ENCODE results near the gene TIMP3.

The TIMP3 gene

DNA sequence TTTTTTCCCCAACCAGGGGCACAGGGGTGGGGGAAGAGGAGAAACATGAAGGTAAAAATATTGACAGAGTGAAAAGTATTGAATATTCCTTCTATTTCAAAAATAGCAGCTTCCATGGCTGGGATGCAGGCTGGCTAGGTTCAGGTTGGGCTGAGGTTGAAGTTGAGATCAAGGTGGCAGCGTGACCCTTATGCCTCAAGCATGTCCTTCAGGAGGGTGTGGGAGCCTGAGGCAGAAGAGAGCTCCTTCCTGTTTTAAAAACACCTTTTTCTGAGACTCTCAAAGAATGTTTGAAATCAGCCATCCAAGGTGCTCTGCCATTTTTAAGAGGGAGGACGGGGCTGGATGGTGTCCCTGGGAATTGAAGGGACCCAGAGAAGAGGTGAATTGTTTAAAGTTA is 29.5 kb downstream of the TIMP3 start:
- DNase-seq, result no peak

DNA sequence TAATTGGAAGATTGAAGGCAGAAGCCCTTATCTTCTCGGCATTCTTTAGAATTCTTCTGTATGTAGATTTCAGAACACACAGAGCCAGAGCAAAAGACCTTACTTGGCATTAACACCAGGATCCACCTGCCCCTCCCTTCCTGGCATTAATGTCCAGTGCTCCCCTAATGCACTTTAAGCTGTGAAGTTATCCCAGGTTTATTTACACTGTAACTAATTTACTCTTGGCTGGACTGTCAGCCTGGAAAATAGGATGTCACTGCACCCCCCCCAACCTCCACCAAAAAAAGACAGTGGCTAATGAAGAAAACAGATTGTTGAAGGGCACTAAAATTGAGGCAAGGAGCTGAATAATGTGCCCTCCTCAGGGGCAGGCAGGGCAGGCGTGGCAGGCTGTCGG is 30.1 kb downstream of the TIMP3 start:
- DNase-seq, result no peak

DNA sequence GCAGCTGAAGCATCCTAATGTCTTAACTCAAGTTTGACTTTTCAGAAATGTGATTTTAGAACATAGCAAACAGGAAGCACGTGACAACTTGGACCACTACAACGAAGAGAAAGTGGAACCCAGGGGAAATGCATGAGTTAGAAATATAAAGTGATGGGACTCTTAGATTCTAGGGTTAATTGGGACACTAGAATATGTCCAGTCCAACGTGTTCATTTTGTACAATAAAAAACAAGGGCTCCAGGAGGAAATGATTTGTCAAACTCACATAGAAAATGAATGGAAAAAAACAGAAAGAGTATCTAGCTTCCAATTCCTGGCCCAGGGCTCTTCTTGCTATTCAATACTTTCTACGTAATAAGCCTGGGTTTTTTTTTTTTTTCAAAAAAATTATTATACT is 30.7 kb downstream of the TIMP3 start:
- no peak for DNase-seq

DNA sequence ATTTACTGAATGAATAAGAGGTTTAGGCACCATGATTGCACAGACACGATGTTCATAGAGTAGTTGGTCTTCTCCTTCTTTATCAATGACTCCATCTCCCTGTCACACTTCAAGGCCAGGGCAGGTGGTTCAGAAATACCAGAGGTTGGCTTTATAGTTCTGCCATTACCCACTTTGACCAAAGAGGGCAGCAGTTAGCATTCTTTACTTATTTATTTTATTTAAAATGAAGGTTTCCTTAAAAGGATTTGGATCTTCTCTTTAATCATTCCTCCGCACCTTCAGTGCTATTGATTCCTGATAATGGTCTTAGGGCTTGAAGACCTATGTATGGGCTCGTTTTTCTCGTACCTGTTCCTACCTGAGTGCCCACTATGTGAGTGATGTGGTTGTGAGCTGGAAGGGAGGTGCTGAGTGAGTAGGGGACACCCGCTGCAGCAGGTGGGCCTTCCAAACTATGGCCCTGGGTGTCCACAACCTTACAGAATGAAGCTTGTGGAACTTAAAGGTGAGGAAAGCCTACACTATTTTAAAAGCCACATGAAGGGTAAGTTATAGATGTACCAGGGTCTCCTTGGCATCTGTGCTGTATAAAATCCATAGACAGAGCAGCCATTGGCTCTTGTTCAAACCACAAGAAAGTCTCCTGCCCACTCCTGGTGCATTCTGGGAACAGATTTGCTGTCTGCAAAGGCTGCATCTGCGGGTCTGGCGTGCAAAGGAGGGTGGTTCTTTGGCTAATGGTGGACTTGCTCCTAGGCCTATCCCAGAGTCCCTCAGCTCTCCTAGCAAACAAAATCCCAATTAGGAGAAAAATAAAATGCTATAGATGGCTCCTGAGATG is 35.0 kb downstream of the TIMP3 start:
- DNase-seq, result no peak

DNA sequence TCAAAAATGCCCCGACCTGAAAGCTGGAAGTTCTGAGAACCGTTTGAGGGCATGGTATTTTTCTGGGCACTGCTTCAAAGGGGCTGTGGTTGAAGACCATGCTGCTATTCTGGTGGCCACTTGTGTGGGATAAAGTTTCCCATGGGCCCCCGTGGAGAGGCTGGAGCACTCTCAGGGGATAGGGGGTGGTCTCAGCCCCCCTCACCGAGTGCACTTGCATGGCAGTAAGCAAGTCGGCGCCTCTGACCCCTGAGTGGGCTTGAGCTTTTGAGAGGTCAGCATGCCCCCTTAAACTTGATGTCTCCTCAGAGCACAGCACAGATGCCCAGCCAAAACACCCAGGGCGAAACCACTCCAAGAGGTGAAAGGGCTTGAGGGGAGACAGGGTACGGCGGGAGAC is 35.6 kb downstream of the TIMP3 start:
- DNase-seq, result no peak

DNA sequence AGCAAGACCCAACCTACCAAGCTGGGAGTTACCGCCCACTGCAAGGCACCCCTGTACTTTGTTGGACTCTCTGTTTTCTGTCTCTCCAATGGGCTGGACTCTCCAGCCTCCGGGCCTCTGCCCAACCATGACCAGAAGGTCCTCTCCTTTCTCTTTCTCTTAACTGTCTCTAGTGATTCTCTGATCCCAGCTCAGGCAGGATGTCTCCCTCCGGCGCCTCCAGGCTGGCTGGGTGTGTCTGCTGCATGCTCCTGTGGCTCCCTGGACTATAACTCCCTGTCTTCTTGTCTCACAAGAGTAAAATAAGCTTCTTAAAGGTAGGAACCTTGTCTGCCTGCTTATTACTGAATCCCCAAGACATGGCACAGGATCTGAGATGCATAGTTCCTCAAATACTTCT is 36.3 kb downstream of the TIMP3 start:
- no peak for DNase-seq

DNA sequence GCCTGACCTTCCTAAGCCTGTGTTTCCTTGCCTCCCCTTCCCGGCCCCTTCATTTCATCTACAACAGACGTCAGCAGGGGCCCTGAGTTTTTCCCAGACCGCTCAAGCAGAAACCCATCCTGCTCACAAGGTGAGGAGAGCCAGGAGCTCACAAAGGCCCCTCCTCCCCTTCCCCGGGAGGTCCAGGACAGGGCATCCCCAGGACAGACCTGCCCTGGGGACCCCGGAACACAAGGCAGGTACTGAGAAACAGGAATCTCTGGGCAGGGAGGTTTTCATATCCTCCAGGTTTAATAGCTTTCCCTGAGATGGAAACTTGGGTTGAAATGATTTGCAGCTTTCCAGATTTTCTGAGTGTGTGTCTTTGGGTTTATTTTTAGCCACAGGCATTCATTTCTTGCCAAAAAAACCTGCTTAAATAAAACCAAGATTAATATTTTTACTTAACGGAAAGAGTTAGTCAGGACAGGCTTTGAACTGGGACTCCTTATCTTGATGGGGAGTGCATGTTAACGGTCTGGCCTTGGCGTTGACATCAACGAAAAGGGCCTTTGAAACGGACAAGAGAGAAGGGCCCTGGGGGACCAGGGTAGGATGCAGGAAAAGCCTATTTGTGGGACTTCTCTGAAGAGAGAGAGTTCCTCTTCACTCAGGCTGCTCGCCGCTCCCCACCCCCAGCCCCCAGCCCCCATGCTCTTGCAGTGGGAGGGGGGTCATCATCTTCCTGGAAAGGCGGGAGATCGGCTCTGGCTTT is 38.5 kb downstream of the TIMP3 start:
- DNase-seq, result no peak

DNA sequence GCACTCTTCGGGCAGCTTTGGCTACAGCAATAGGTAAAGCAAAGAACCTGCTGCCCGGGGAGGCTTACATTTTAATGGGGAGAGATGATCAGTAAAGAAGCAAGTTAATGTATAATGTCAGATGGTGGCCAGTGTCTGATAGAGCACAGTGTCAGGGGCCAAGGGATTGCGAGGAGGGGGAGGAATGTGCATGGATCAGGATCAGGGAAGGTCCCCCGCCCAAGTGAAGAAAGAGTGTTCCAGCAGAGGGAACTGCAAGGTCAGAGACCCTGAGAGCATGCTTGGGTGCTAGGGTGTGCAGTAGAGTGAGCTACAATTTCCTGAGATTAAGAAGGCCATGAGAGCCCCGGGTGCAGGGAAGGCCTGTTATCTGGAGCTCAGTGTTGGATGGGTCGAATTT is 39.7 kb downstream of the TIMP3 start:
- DNase-seq, result no peak

DNA sequence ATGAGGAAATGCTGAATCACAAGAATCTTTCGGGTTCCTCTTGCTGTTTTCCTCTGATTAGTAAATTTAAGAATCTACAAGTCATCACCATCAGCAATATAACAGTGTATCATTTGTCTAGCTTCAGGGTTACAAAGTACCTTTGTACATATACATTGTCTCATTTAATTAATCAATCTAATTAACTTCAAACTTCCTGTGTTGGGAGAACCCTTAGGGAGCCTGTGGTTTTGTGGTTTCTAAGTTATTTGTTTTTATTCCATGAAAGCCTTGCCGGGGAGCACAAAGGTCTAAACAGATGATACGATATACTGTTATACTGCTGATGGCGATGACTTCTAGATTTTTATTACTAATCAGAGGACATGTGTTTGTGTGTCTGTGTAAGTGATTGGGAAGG is 41.0 kb downstream of the TIMP3 start:
- no peak for DNase-seq

DNA sequence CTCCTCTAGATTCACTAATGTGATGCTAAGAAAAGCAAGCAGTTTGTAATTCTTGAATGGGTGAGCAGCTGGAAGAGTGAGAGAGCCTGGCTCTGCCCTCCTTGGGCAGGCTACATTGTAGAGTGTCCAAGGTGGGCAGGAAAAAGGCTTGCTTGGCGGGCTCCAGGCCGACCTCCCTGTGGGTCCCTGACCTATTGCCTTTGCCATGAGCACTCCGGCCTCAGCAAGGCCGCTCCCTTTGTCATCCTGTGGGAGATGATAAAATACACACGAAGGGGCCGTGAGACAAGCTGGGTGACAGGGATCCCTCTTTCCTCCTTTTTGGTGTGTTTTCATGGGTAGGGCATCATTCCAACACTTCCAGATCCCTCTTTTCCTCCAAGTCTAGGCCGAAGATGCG is 41.8 kb downstream of the TIMP3 start:
- DNase-seq, result no peak

DNA sequence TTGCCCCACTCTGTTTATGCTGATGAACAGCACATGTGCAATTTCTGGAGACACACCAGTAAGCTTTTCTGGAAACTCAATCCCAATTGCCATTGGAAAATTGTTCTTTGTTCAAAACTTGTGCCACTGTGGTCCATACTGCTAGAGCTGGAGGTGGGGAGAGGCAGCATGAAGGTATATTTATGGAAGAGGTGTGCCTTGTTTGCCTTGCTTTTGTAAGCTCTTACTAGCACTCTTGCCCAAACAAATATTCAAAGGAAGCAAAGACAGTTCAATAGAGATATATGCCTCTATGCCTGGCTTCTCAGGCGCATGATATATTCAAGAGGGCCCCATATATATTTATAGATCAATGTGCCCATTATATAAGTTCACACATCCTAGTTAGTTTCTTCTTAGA is 42.7 kb downstream of the TIMP3 start:
- DNase-seq, result no peak

DNA sequence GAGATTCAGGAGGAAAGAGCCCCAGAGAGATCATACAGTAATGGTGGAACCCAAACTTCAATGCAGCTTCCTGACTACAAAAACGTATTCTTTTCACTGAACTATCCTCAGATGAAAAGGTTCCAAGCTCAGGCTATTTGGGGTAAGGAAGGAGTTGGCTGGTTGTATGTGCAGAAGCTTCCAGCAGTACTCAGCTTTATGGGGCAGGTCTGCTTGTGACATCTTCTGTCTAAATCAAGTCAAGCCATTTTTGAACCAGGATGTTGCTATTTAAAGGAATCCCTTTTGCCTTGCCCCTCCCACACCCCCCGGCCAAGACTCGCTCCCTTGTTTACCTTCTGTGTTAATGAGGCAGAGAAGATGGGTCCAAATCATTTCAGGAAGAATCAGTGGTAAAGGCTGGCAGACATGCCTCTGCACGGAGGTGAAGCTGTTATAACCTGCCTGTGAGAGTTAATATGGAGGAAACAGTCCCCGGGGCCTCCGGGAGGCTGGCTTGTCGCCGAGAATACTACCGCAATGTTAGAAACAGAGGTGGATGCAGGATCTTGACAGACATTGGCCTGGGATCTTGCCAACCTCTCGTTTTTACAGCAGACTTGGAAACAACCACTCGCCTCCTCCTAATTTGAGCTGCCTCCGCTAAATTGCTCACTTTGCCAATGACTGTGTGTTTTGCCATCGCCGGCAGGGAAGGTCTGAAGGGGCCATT is 45.4 kb downstream of the TIMP3 start:
- no peak for DNase-seq

DNA sequence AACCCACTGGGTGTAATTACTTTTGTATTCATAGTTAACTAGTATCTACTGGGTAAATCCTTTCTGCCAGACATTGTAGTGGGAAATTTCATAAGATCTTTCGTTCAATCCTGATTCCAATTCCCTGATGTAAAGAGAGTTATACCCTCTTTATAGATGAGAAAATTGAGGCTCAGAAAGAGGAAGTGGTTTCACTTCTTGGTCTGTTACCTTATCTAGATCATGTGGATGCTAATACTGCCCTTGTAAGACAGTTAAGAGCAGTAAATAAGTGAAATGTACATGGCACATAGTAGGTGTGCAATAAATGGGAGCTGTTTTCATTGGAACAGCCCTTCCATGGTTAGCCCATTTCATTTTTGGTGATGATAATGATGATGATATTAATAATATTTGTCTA is 46.7 kb downstream of the TIMP3 start:
- DNase-seq, result no peak

DNA sequence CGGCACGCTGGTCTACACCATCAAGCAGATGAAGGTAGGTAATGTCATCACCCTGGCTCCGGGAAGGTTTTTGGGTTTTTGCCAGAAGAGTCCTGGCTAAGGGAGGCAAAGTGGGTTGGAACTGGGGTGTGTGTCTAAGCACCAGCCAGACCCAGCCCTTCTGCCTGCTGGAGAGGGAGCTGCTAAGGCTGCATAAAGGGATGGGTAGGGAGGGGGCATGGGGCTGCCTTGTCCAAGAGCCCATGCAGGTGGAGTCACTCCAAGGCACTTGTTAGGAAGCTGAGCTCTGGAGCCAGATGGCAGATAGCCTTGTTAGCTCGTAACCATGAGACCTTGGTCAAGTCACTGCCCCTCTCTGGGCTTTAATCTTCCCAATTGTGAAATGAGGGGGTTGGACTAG is 48.0 kb downstream of the TIMP3 start:
- no peak for DNase-seq

DNA sequence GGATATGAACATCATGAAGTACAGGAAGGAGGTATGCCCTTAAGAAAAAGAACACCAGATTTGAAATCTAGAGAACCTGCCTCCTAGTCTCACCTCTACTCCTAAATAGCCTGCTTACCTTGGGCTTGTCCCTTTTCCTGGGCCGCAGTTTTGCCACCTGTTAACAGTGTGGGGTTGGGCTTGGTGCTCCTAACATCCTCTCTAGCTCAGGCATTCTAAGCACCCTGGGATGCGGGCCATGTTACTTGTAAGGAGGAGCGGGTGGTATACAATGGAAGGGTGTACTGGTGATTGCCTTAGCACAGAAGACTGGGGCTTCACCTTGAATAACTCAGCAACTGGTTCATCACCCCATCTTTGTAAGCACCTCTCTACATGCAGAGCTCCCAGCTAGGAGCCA is 48.7 kb downstream of the TIMP3 start:
- DNase-seq, result no peak

DNA sequence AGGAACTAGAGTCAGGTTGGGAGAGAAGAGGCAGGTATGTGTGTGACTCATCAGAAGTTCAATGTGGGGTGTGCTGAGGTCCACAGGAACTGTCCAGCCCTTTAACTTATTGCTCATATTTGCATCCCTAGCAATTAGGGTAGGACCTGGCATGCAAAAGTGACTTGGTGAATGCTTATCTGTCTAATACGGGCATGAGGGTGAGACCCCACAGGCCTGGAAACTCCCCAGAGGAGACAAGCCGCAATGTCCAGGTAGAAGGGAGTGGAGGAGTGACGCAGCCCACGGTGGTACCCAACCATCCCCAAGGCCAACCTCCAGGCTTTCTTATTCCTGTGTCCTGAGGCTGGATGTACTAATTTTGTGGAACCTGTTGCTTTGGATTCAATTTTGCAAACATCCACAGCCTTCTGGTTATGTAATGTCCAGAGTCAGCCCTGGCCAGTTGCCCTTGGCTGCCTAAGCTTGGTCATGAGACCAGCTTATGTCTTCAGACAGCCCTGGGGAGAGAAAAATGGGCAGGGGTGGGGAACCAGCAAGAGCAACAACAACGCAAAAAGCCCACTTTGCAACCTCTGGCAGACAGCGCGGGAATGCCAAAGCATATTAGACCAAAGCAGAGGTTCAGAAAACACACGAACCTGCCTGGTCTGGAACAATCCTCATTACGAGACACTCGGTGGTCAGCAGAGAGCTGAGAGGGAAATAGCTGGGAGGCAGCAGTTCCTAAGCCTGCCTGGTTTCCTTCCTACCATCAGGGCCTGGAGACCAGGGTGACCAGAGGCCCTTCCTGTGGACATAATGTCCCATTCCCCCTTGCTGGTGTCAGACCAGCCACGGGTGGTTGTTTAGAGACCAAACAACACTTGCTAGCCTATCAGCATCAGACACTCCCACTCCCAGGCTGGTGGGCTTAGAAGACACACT is 49.3 kb downstream of the TIMP3 start:
- DNase-seq, result no peak

DNA sequence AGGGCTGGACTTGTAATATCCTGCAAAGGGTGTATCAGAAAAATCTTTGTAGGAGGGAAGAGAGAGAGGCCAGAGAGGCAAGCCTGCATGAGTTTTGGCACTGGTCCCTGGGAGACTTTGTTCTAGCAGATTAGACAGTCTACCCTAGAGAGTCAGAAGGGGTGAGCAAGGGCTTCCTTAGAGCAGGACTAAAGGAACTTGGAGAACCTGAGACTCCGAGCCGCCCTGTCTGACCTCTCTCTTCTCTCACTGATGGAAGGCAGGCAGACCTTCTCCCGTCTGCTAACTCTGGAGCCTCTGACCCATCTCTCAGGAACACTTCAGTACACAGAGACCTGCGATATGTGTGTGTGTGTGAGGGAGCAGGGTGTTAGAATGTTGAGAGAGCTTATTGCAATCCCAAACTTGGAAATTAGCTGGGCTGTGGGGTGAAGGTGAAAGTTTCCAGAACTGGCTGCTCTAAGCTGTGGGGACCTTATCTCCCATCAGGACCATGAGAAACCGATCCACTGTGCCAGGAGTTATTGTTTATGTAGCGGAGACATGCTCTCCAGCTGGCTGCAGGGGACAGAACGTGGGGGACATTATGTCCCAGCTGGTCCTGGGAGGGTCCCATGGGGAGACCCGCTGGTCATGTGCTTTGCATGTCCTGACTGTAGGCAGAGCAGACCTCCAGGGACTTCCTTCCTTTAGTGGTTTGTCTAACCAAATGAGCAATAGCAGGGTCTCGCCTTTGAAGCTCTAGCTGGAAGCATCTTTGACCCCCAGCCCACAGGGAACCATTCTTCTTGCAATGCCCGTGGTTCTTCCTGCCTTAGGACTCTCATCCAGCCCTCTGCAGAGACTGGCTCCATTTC is 51.1 kb downstream of the TIMP3 start:
- DNase-seq, result no peak

DNA sequence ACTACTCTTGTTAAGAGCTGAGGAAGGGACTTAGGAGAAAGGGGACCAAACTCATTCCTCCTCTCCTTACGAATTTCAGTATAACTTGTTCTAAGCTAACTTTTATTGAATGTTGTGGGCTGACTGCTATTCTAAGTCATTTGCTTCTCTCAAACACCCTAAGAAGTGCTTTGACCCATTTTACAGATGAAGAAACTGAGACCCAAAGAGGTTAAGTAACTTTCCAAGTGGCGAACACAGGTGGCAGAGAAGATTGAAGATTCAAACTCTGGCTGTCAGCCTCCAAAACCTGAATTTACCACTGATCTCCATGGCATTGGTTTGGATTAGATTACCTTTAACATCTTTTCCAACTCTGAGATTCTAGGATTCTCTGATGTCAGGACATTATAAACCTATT is 52.2 kb downstream of the TIMP3 start:
- no peak for DNase-seq

DNA sequence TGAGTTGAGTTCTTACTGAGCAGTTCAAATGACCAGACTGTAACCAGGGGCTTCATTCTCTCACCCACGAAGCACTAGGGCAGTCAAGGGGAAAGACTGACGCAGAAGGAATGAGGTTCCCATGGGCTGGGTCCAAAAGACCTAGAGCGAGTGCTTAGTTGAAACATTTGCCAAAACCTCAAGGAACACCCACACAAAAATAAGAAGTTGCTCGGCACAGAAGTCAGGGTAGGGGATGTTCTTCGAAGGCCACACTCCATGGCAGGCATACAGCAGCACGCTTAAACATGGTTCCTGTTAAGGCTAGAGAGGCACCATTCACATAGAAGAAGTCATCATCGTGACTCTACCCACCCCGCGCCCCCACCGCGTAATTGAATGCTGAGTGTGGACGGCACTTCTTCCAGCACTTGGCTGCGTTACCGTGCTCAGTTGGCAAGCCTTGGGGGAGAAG is 52.9 kb downstream of the TIMP3 start:
- no peak for DNase-seq

DNA sequence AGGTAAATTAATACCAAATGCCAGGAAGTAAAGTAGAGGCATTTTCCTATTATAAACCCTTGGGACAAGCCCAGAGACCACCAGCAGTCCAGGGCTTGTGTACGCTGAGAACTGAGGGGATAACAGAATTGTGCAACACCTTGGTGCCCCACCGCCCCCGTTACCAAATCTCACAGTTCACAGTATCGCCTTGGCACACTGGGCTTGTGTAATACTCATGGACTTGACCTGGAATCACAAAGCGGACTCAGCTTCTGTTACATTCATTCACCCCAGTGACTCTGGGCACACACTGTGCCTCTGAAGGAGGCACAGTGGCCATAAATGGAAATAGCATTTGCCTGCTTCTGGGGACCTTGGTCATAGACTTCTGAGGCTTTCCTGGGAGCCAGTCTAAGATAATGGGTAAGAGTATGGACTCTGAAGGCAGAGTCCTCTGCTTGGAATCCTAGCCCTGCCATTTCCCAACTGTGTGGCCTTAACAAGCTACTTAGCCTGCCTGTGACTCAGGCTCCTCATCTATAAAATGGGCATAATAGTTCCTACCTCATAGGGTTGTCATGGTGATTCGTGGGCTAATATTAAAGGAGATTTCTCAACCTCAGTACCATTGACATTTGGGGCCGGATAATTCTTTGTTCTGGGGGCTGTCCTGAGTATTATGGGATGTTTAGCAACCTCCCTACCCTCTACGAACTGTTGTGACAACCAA is 53.7 kb downstream of the TIMP3 start:
- DNase-seq, result no peak

DNA sequence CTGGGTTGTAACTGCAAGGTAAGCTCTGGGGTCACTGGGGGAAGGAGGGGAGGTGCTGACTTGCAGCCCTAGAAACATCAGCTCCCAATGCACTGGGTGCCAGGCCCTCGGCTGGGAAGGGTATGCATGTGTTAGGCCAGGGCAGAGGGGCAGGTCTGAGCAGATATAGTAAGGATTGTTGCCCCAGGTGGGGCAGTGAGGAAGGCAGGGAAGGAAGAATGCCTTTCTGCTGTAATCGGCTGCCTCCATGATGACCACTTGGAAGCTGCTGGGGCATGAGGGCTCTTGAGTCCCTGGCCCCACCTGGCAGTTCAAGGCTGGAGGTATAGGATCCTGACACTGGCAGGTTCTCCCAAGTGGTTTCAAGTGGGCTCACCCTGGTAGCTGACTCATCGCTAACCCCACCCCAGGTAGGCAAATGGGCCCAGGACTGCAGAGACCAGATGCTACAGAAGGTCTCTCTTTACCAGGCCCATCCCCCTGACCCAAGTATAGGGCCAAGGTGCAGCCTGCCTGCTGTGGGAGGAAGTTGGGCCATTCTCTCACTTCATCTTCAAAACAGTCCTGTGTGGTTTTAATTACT is 56.7 kb downstream of the TIMP3 start:
- no peak for DNase-seq

All from CD4-positive, alpha-beta T cell treated with Interleukin-12 subunit alpha and Interleukin-12 subunit beta, for 1 hour (primary cell).